8988T (cell line): ENCODE data around the gene TANC1.

Experiments used
- DNase-seq: peaks from one replicate; pipeline ENCODE4 v3.0.0; 2011

The TANC1 gene

DNA sequence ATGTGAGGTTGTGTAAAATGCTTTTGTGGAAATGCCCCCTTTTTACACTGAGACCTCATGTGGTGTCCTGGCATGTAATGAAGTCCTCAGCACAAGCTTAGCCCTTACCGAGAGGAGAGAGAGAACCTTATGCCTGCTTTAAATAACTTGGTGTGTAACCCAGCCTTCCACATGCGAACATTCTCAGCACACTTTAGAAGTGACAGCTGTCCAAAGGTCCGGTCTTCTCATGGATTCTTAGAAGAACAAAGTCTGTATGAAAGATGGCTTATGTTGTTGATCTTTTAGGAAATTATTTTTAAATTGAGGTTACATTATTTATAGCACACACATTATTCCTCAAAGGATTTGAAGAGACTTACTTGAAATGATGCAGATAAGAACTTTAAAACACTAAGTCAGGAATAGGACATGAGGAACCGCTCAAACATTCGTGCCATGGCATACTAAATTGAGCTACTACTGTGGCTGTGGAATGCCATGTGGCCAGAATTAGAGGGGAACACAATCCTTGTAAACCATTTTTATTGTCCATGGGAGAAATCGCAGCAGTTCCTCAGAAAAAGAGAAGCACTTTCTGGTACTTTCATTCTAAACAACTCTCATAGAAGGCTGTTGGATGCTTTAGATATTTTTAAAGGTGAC is 238.4 kb downstream of the TANC1 start:
- no peak for DNase-seq

DNA sequence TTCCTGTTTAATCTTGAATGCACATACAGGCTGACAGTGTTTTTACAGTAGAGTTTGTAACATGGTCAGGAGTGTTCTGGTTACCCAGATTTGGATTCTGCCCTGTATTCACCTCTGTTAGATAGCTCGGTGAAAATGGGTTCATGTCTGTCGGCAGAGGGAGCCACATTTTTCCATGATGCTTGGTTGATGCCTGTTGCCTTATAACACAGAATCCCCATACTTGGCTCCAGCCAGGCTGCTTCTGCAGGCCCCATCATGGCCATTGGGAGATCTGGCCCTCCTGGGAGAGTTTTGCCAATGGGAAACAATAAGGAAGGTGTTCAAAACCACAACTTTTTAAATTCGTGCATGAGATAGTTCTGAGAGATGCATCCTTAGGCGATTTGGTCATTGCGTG is 240.0 kb downstream of the TANC1 start:
- DNase-seq, result no peak

DNA sequence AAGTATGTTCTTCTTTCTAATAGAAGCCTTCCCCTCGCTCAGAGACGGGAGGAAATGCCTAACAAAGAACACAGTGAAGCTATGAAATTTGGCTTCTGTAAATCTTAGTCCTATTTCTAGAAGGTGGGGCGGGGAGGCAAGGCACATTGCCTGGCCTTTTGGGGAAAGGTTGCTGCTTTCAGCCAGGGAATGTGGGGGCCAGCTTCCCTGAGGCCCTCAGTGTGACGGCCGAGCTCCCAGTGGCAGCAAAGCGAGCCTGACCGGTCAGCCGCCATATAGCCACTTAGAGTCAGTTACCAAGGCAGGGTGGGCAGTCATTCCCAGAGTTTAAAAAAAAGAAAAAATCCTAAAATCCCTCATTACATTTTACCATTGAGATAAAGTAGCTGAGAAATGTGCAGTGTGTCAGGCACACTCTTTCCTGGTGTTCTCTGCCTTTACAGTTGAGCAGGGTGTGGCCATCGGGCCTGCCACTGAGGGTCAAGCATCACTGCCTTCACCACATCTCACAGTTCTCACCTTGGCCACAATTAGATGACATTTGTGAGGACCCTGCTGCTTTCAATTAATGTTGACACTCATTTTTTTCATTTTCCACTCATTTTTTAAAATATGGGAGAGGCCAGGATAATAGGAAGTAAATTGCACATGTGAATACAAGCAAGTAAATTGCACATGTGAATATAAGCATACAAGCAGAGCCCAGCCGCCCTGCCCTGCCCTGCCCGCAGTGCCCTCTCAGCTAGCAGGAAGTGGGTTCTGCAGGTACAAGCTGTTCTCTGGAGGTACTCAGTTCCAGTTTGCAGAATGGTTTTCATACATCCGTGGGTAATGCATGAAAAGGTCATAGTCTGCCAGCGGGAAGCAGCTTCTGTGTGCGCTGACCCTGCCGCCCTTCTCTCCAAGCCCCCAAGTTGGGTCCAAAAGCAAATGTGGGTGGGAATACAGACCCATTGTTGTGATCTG is 241.2 kb downstream of the TANC1 start:
- DNase-seq, result no peak

DNA sequence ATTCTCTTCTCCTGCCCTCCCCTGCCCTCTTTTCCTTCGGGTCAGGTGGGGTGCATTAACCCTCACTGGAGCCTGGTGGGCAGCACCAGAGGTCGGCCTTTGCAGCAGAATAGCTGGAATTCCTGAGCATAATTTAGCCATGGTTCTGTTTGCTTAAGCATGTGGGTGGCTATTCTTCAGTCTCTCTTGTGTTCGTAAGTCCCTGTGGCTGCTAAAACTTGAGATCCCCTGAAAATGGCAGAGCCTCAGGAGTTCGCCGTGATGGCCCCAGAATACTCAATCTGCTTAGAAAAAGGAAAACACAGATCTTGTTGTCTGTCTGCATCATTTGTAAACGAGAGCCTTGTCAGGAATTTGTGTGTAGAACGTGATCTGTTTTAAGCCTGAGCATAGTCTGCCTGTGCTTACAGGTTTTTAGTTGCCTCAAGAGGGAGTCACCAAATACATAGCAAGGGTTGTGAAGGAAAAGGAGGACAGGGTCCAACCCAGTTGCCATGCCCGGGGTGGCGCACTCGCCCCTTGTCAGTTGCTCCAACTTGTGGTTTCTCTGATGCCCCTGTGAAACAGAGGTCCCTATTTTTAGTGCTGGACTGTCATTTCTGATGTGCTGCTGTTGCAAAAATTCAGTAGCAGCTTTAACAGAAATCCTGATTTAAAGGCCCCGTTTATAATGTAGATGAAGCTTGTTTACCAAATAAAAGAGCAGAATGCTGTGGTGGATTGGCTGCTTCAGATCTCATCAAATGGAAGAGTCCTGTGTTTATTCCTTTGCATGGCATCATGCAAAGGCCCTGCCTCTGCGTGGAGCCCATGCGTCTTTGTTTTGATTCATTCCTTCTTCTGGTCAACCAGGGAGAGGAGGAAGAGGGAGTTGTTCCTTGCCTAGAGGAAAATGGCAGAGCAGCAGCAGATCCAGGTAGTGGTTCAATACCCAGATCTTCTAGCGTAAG is 243.3 kb downstream of the TANC1 start:
- DNase-seq, result no peak

- no peak for DNase-seq
Observed at GRCh38 chr2:159213296-159213695, 244.9 kb downstream of the TANC1 start.

DNA sequence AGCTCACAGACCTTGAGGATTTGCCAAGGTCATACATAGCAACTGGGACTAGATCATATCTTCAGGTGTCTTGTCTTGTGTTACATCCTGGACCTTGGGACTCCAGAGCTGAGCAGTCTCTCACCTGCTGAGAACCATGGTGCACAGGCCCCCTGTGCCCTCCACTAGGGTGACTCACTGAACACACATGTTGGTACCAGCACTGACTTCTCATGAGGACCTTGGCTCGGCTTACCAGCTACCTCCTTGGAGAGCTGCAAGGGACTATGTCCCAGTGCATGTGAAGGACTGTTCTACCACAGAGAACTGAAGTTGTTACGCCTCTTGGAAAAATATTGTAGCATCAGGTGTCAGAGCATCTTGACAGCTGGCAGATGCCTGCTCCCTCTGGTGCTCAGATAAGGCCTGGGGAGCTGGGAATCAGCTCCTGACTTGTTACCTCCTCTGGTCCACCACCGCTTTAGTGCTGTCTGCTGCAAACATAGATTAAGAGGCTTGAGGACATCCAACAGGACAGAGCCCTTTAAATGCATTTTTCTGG is 246.0 kb downstream of the TANC1 start:
- no peak for DNase-seq

GRCh38 chr2:159215116-159215515 is 246.7 kb downstream of the TANC1 start:
- DNase-seq, result no peak

- no peak for DNase-seq
Observed at GRCh38 chr2:159217676-159218075, 249.2 kb downstream of the TANC1 start.

- DNase-seq, result no peak
Observed at GRCh38 chr2:159218389-159218788, 249.9 kb downstream of the TANC1 start.

GRCh38 chr2:159219394-159219998 is 251.1 kb downstream of the TANC1 start:
- no peak for DNase-seq

- DNase-seq, result no peak
Observed at GRCh38 chr2:159224061-159224813, 255.8 kb downstream of the TANC1 start.

DNA sequence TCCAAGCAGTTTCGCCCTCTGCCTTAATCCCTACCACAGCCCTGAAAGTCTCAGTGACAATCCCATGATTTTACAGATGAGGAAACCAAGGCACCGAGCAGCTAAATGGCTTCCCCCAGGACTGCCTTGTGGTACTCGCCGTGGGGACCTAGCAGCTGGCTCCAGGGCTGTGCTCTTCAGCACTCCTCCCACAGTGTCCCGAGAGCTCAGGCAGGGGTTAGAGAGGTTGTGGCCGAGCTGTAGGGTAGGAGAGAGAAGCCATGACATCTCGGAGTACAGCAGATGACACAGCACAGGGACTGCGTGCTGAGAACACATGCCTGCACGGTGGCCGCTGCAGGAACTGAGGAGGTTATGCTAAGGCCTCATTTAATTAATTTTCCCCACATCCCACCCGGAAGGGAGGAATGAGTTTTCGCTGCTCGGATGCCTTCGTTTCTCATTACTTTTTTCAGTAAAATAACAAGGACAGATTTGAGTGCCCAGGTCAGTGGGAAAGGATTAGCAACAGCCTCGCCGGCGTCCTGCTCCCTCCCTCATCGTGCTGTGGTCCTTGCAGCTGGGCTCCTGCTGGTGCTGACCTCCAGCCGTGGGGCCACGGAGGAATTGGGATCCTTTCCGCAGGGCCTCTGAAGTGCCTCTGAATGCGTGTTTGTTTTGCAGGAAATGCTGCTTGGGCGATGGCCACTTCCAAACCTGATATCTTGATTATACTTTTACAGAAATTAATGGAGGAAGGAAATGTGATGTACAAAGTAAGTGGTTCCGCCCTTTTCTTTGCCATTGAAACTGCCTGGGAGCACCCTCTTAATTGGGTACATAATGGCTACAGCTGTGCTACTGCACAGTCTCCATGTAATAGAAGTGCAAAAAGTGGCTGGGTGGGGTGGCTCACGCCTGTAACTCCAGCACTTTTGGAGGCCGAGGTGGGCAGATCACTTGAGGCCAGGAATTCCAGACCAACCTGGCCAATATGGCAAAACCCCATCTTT is 256.9 kb downstream of the TANC1 start:
- DNase-seq, result no peak

DNA sequence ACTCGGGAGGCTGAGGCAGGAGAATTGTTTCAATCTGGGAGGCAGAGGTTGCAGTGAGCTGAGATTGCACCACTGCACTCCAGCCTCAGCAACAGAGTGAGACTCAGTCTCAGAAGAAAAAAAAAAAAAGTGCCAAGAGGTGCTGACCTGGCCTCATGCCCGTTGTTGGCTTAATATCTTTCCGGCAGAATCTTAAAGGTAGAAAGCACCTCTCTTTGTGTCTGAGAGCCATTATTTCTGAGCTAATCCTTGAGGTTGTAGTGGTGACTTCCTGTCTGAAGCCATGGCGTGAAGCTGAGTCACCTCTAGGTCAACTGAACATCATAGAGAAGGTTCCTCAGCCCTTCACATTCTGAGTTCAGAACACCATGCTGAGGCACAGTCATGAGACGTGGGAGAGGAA is 257.6 kb downstream of the TANC1 start:
- no peak for DNase-seq

DNA sequence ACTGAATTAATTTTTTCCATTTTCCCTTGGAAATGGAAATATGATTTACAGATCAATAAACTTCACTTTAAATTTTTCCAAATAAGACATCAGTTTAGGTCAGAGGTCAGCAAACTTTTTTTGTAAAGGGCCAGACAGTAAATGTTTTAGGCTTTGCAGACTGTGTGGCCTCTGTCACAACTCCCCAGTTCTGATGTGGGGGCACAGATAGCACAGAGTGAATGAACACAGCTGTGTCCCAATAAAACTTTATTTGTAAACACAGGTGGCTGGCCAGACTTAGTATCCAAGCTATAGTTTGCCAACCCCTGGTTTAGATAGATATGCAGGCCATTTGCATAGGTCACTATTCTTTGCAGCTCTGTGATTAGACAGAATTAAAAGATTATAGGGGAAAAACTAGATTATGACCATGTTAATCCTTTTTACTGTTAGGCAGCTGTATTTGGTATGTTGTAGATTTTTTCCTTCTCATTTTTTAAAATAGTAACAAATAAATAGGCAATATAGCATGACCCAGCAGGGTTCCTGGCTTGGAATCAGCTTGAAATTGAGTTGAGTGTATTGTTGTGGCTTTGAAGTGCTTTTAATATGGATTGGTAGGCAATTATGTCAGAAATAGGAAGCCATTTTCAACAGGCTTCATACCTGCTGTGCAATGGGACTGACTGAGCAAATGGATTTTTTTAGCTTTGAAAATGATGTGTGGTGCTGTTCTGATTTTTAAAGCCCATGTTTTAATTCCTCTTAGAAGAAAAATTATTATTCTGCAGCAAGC is 258.4 kb downstream of the TANC1 start:
- DNase-seq, result no peak

- DNase-seq, result no peak
Observed at GRCh38 chr2:159227467-159227866, 259.0 kb downstream of the TANC1 start.

GRCh38 chr2:159228081-159228581 is 259.7 kb downstream of the TANC1 start:
- no peak for DNase-seq

DNA sequence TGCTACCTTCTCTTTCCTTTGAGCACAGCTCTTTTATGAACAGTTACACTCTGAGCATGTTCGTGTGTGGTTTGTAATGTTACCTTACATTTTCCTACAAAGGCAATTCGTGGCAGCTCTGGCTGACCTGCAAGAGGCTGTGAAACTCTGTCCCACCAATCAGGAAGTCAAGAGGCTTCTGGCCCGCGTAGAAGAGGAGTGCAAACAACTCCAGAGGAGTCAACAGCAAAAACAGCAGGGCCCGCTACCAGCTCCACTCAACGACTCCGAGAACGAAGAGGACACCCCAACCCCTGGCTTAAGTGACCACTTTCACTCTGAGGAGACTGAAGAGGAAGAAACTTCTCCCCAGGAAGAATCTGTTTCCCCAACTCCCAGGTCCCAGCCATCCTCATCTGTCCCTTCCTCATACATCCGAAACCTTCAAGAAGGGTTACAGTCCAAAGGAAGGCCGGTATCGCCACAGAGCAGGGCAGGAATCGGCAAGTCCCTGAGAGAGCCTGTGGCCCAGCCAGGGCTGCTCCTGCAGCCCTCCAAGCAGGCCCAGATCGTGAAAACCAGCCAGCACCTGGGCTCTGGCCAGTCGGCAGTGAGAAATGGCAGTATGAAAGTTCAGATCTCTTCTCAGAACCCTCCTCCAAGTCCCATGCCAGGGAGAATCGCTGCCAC is 261.2 kb downstream of the TANC1 start:
- no peak for DNase-seq

GRCh38 chr2:159230145-159230877 is 261.9 kb downstream of the TANC1 start:
- DNase-seq, result no peak
